Neural crest cell (in vitro differentiated cells): ENCODE measurements around the gene PLPP1. TPM values are rescaled to one million over a fixed set of nuclear protein-coding genes. Genes with fewer than 3 reads are reported as not detected.

Experiments
- DNase-seq: peaks from one replicate; pipeline ENCODE4 v3.0.0; 2021; ENCODE audit warnings: low read depth, mixed read lengths, low spot score
- H3K27ac Mint-ChIP-seq: one replicate; pipeline ENCODE4 v1.8.0; 2021; ENCODE audit warnings: mild to moderate bottlenecking, mixed read lengths; ENCODE audit not compliant: unreplicated experiment
- H3K27me3 Mint-ChIP-seq: 2 replicates; pipeline ENCODE4 v1.8.0; 2021; ENCODE audit warnings: low read depth, mild to moderate bottlenecking, mixed read lengths
- H3K36me3 Mint-ChIP-seq: 2 replicates; pipeline ENCODE4 v1.8.0; 2021; ENCODE audit warnings: low read depth, mild to moderate bottlenecking, mixed read lengths
- H3K4me1 Mint-ChIP-seq: 2 replicates; pipeline ENCODE4 v1.8.0; 2021; ENCODE audit warnings: mixed read lengths
- H3K4me3 Mint-ChIP-seq: one replicate; pipeline ENCODE4 v1.8.0; 2021; ENCODE audit warnings: mild to moderate bottlenecking, mixed read lengths
- H3K9me3 Mint-ChIP-seq: 2 replicates; pipeline ENCODE4 v1.8.0; 2021; ENCODE audit warnings: mixed read lengths
- CTCF ChIP-seq: fragments of 200-600 bp; sonication (generic); conservative IDR thresholded peaks from 2 replicates; pipeline ENCODE4 v1.5.0; 2021; ENCODE audit warnings: antibody characterized with exemption, mild to moderate bottlenecking
- total RNA-seq: library from RNA; stranded (reverse); gene quantifications from 2 replicates; pipeline ENCODE4 v1.2.1, GENCODE V29; 2021

The PLPP1 gene
- total RNA-seq, 1 donor from 2014 or later, result 13.2 TPM

- TF ChIP-seq CTCF, result no peak
- no peaks in the 10 kb centered on the region for H3K36me3 Mint-ChIP-seq
- H3K27ac Mint-ChIP-seq, result no peak overlapping the region
- no peaks in the 10 kb centered on the region for H3K27me3 Mint-ChIP-seq
- H3K4me3 Mint-ChIP-seq, result no peak overlapping the region
- DNase-seq, result no peak
- no peaks in the 10 kb centered on the region for H3K9me3 Mint-ChIP-seq
- H3K4me1 Mint-ChIP-seq, result no peaks in the 10 kb centered on the region
These were observed 23.7 kb upstream of the PLPP1 start for GRCh38 chr5:55558484-55558883.

GRCh38 chr5:55557123-55557522, 22.4 kb upstream of the PLPP1 start:
- DNase-seq, result no peak
- no peaks in the 10 kb centered on the region for H3K9me3 Mint-ChIP-seq
- H3K4me1 Mint-ChIP-seq, result no peaks in the 10 kb centered on the region
- H3K27me3 Mint-ChIP-seq, result no peaks in the 10 kb centered on the region
- H3K36me3 Mint-ChIP-seq, result no peaks in the 10 kb centered on the region
- H3K4me3 Mint-ChIP-seq, result no peak overlapping the region
- H3K27ac Mint-ChIP-seq, result no peak overlapping the region
- TF ChIP-seq CTCF, result no peak

- H3K4me3 Mint-ChIP-seq, result no peak overlapping the region
- H3K9me3 Mint-ChIP-seq, result no peaks in the 10 kb centered on the region
- no peak overlapping the region for H3K27ac Mint-ChIP-seq
- H3K4me1 Mint-ChIP-seq, result no peaks in the 10 kb centered on the region
- no peak for TF ChIP-seq CTCF
- no peak for DNase-seq
- no peaks in the 10 kb centered on the region for H3K27me3 Mint-ChIP-seq
- no peaks in the 10 kb centered on the region for H3K36me3 Mint-ChIP-seq
These were observed 19.9 kb upstream of the PLPP1 start for GRCh38 chr5:55554585-55555202.

GRCh38 chr5:55551904-55552303, 17.1 kb upstream of the PLPP1 start:
- no peak for DNase-seq
- H3K27me3 Mint-ChIP-seq, result no peaks in the 10 kb centered on the region
- no peak overlapping the region for H3K4me3 Mint-ChIP-seq
- H3K36me3 Mint-ChIP-seq, result no peaks in the 10 kb centered on the region
- no peaks in the 10 kb centered on the region for H3K9me3 Mint-ChIP-seq
- no peaks in the 10 kb centered on the region for H3K4me1 Mint-ChIP-seq
- H3K27ac Mint-ChIP-seq, result no peak overlapping the region
- TF ChIP-seq CTCF, result no peak

GRCh38 chr5:55551358-55551757, 16.6 kb upstream of the PLPP1 start:
- no peak overlapping the region for H3K27ac Mint-ChIP-seq
- H3K36me3 Mint-ChIP-seq, result no peaks in the 10 kb centered on the region
- no peaks in the 10 kb centered on the region for H3K4me1 Mint-ChIP-seq
- DNase-seq, result no peak
- no peaks in the 10 kb centered on the region for H3K9me3 Mint-ChIP-seq
- TF ChIP-seq CTCF, result no peak
- H3K27me3 Mint-ChIP-seq, result no peaks in the 10 kb centered on the region
- H3K4me3 Mint-ChIP-seq, result no peak overlapping the region
